Parathyroid adenoma (tissue), 2 donors: ENCODE data around the gene PRKAR1B.

Source experiments
- H2AFZ ChIP-seq: fragments of 300-600 bp; sonication (generic); one replicate; pipeline ENCODE4 v1.7.0; 2017; ENCODE audit warnings: antibody characterized with exemption, mild to moderate bottlenecking
- H3K27ac ChIP-seq: fragments of 300-600 bp; sonication (generic); one replicate; pipeline ENCODE4 v1.7.0; 2017
- H3K27me3 ChIP-seq: fragments of 300-600 bp; sonication (generic); one replicate; pipeline ENCODE4 v1.7.0; 2017; ENCODE audit warnings: low read length; ENCODE audit not compliant: control insufficient read depth, insufficient read depth
- H3K36me3 ChIP-seq: fragments of 300-600 bp; sonication (generic); one replicate; pipeline ENCODE4 v1.7.0; 2017; ENCODE audit warnings: low read length; ENCODE audit not compliant: control insufficient read depth, insufficient read depth
- H3K4me1 ChIP-seq: fragments of 300-600 bp; sonication (generic); one replicate; pipeline ENCODE4 v1.7.0; 2017; ENCODE audit warnings: control low read depth
- H3K4me2 ChIP-seq: fragments of 300-600 bp; sonication (generic); one replicate; pipeline ENCODE4 v1.7.0; 2017; ENCODE audit warnings: low read length
- H3K4me3 ChIP-seq: fragments of 300-600 bp; sonication (generic); one replicate; pipeline ENCODE4 v1.7.0; 2017; ENCODE audit warnings: low read depth, low read length
- H3K79me2 ChIP-seq: fragments of 300-600 bp; sonication (generic); one replicate; pipeline ENCODE4 v1.7.0; 2017; ENCODE audit warnings: control low read depth
- H3K9ac ChIP-seq: fragments of 300-600 bp; sonication (generic); one replicate; pipeline ENCODE4 v1.7.0; 2017; ENCODE audit warnings: mild to moderate bottlenecking
- H3K9me3 ChIP-seq: fragments of 300-600 bp; sonication (generic); one replicate; pipeline ENCODE4 v1.7.0; 2017; ENCODE audit warnings: low read length; ENCODE audit not compliant: control insufficient read depth
- TF ChIP-seq, protein P1 (sequence below): fragments of 300-600 bp; sonication (generic); IDR thresholded peaks from one replicate; pipeline ENCODE4 v1.7.0; 2017; ENCODE audit warnings: antibody characterized with exemption, mild to moderate bottlenecking
- donor health status: primary hyperparathyroidism.

The PRKAR1B gene

DNA sequence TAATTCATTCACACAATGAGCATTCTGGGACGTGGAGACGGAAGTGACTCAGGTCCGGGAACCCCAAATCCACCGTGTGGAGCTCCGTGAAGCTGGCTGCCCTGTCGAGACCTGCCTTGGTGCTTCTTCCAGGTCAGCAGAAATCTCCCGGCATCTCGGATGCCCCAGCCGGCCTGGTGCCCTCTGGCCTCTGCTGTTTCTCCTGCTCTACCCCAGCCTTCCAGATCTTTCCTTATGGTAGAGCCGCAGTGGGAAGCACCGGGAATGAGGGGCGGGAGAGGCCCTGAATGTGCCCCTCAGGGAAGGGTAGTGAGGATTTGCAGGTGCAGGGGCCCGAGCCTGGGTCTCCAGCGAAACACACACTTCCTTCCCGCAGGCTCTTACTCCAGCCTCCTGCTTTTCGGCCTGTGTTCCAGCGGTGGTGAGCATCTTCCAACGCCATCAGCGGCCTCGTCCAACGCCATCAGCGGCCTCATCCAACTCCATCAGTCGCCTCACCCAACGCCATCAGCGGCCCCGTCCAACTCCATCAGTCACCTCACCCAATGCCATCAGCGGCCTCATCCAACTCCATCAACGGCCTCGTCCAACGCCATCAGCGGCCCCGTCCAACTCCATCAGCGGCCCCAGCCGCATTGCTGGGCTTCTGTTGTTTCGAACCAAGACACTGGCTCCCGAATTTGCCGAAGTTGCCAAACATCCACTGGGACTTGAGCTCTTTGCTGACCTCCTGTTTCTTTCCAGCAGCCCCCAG is 150.4 kb downstream of the PRKAR1B start:
- Histone ChIP-seq H3K4me3 (no peak overlapping the region), H3K9ac (no peak overlapping the region), H2AFZ (no peak overlapping the region), H3K27ac (no peak overlapping the region), H3K27me3 (no peaks in the 10 kb centered on the region), H3K36me3 (no peaks in the 10 kb centered on the region), H3K79me2 (no peaks in the 10 kb centered on the region), H3K4me1 (no peaks in the 10 kb centered on the region), H3K9me3 (no peaks in the 10 kb centered on the region), H3K4me2 (no peak overlapping the region)
- TF ChIP-seq, protein P1, sequence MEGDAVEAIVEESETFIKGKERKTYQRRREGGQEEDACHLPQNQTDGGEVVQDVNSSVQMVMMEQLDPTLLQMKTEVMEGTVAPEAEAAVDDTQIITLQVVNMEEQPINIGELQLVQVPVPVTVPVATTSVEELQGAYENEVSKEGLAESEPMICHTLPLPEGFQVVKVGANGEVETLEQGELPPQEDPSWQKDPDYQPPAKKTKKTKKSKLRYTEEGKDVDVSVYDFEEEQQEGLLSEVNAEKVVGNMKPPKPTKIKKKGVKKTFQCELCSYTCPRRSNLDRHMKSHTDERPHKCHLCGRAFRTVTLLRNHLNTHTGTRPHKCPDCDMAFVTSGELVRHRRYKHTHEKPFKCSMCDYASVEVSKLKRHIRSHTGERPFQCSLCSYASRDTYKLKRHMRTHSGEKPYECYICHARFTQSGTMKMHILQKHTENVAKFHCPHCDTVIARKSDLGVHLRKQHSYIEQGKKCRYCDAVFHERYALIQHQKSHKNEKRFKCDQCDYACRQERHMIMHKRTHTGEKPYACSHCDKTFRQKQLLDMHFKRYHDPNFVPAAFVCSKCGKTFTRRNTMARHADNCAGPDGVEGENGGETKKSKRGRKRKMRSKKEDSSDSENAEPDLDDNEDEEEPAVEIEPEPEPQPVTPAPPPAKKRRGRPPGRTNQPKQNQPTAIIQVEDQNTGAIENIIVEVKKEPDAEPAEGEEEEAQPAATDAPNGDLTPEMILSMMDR, result no peak

DNA sequence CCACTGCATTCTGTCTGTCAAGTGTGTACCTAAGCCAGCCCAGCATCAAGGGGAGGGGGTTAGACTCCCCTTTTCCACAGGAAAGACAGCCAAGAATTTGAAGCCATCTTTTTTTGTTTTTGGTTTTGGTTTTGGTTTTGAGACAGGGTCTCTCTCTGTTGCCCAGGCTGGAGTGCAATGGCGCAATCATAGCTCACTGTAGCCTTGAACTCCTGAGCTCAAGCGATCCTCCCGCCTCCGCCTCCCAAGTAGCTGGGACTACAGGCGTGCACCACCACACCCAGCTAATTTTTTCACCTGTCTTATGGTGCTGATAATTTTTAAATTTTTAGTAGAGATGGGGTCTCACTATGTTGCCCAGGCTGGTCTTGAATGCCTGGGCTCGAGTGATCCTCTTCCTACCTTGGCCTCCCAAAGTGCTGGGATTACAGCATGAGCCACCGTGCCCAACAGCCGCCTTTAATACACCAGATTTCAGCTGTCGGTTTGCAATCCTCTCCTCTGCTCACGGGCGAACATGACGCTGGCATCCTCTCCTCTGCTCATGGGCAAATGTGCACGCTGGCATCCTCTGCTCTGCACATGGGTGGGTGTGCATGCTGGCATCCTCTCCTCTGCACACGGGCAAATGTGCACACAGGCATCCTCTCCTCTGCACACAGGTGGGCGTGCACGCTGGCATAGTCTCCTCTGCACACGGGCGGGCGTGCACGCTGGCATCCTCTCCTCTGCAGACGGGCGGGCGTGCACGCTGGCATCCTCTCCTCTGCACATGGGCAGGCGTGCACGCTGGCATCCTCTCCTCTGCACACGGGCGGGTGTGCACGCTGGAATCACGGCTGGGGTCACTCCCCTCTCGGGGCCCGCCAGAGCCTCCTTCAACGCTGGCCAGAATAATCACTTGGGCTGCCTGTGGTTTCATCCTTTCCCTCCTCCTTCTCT is 151.4 kb downstream of the PRKAR1B start:
- TF ChIP-seq, protein P1, result no peak
- Histone ChIP-seq H3K4me2 (no peak overlapping the region), H2AFZ (no peak overlapping the region), H3K79me2 (no peaks in the 10 kb centered on the region), H3K36me3 (no peaks in the 10 kb centered on the region), H3K27me3 (no peaks in the 10 kb centered on the region), H3K27ac (no peak overlapping the region), H3K4me1 (no peaks in the 10 kb centered on the region), H3K9me3 (no peaks in the 10 kb centered on the region), H3K9ac (no peak overlapping the region), H3K4me3 (no peak overlapping the region)

DNA sequence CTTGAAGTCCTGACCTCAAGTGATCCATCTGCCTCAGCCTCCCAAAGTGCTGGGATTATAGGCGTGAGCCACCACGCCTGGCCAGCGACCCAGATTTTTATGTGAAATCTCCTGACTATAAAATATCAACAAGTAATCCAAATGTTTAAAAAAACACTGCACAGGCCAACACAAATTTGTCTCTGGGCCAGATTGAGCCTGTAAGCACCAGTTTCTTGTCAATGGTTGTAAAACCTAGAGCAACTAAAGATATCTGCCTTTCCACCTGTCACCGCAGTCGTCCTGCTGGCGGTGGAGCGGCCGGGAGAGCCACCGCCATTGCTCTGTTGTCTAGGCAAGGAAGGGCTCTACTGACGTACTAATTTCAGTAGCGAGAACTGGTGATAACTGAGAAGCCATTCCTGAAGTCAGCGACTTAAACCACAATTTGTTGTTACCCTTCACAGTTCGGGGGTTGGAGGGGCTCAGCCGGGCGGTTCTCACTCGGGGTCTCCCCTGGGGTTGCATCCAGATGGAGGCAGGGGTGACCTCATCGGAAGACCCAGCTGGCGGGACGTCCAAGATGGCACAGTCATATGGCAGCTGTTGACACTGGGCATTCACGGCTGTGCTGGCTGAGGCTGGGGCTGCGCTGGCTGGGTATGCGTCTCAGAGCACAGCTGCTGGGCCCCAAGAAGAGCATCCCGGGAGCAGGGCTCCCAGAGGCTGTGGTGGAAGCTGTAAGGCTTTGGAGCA is 152.3 kb downstream of the PRKAR1B start:
- no peaks in the 10 kb centered on the region for H3K9me3 ChIP-seq
- H2AFZ ChIP-seq, result no peak overlapping the region
- no peak overlapping the region for H3K4me2 ChIP-seq
- TF ChIP-seq, protein P1, result no peak
- no peaks in the 10 kb centered on the region for H3K4me1 ChIP-seq
- no peak overlapping the region for H3K4me3 ChIP-seq
- H3K36me3 ChIP-seq, result no peaks in the 10 kb centered on the region
- no peaks in the 10 kb centered on the region for H3K79me2 ChIP-seq
- no peak overlapping the region for H3K9ac ChIP-seq
- H3K27ac ChIP-seq, result no peak overlapping the region
- no peaks in the 10 kb centered on the region for H3K27me3 ChIP-seq

DNA sequence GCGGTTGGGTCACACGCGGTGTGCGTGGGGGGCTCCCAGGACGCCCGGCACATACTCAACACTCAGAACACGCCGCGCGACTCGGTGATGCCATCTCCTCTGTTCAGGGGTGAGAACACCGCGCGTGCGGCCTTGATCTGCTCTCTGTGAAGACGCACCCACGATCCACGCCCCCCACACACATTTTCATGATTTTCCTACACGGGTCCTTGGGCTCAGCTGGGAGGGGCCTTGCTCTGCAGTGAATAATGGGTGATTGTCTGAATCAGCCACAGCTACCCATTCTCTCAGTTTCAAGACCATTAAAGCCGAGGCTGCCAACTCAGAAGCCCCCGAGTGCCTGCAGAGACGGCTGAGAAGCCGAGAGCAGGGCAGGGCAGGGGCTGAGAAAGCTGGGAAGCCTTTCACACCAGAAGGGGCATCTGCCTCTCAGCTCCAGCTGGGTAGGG is 153.1 kb downstream of the PRKAR1B start:
- Histone ChIP-seq H3K36me3 (no peaks in the 10 kb centered on the region), H3K4me3 (no peak overlapping the region), H3K27me3 (no peaks in the 10 kb centered on the region), H3K9ac (no peak overlapping the region), H3K4me1 (no peaks in the 10 kb centered on the region), H3K9me3 (no peaks in the 10 kb centered on the region), H2AFZ (no peak overlapping the region), H3K27ac (no peak overlapping the region), H3K79me2 (no peaks in the 10 kb centered on the region), H3K4me2 (no peak overlapping the region)
- TF ChIP-seq, protein P1, result no peak
